ENCODE measurements around the gene ZNF48. TPM values are rescaled to one million over a fixed set of nuclear protein-coding genes. Genes with fewer than 3 reads are reported as not detected.

Gene ZNF48
- polyA plus RNA-seq, 1 of the 3 experiments (the other 2 are of a cell fraction), result 8.8 TPM

GRCh38 chr16:30367349-30368009 is 27.7 kb upstream of the ZNF48 start:
- no peak for TF ChIP-seq IRF3 (IDR thresholded peaks at IDR 0.05; ENCODE audit: low read depth, low read length)
- TF ChIP-seq PBX3 (IDR thresholded peaks at IDR 0.05), result no peak
- no peak for TF ChIP-seq TCF12 (IDR thresholded peaks at IDR 0.05)
- TF ChIP-seq RAD21 (IDR thresholded peaks at IDR 0.05; ENCODE audit: low read length), result no peak
- no peak for TF ChIP-seq NFIC (IDR thresholded peaks at IDR 0.05; ENCODE audit: borderline replicate concordance)
- TF ChIP-seq ELF1 (IDR thresholded peaks at IDR 0.05), result no peak
- TF ChIP-seq SIN3A (IDR thresholded peaks at IDR 0.05; ENCODE audit: borderline replicate concordance, low read depth, low read length), result no peak
- TF ChIP-seq YY1 (IDR thresholded peaks at IDR 0.05; ENCODE audit: low read depth), result no peak
- TF ChIP-seq MAX (IDR thresholded peaks at IDR 0.05; ENCODE audit: low read depth), result no peak
- TF ChIP-seq NRF1 (IDR thresholded peaks at IDR 0.05; ENCODE audit: low read depth, low read length), result no peak
- TF ChIP-seq TAF1 (IDR thresholded peaks at IDR 0.05; ENCODE audit: borderline replicate concordance, low read depth, low read length), result no peak
- no peak for TF ChIP-seq MXI1 (IDR thresholded peaks at IDR 0.05; ENCODE audit: low read depth, low read length)
- no peak for TF ChIP-seq USF1 (IDR thresholded peaks at IDR 0.05; ENCODE audit: borderline replicate concordance, low read depth)
- TF ChIP-seq EZH2phosphoT487 (IDR thresholded peaks at IDR 0.05; ENCODE audit: borderline replicate concordance, low read depth), result no peak
- no peak for TF ChIP-seq SMC3 (IDR thresholded peaks at IDR 0.05; ENCODE audit: low read depth, low read length)
- TF ChIP-seq TEAD4 (IDR thresholded peaks at IDR 0.05; ENCODE audit: borderline replicate concordance, insufficient read depth), result no peak
- TF ChIP-seq USF2 (IDR thresholded peaks at IDR 0.05; ENCODE audit: borderline replicate concordance, low read depth, low read length), result no peak
- no peak for TF ChIP-seq FOXM1 (IDR thresholded peaks at IDR 0.05; ENCODE audit: low read depth)
- TF ChIP-seq RXRA (IDR thresholded peaks at IDR 0.05; ENCODE audit: borderline replicate concordance, low read depth), result no peak
- no peak for TF ChIP-seq CTCF (IDR thresholded peaks at IDR 0.05)
- DNase-seq, result no peak
- Histone ChIP-seq H3K4me3 (ENCODE audit: low read depth in 2 of 2, low read length in 1 of 2) (peak overlapping the region; percentile 74 to 87), H3K27ac (ENCODE audit: low read depth in 2 of 2, low read length in 1 of 2) (peak overlapping the region in 1 of 2 experiments; percentile 57; a peak in 1 of 4 replicates), H3K79me2 (ENCODE audit: insufficient read depth) (peaks cover 74% of the 10 kb centered on the region), H3K27me3 (ENCODE audit: insufficient read depth) (no peaks in the 10 kb centered on the region), H3K9ac (peak overlapping the region; percentile 80), H3K9me3 (no peaks in the 10 kb centered on the region), H3K4me1 (ENCODE audit: control insufficient read depth in 1 of 2, insufficient read depth in 2 of 2, low read depth in 1 of 2, low read length in 1 of 2) (peaks cover 4 to 34% of the 10 kb centered on the region in 2 experiments; a peak in 3 of 4 replicates), H3K4me2 (peak overlapping the region; percentile 97), H4K20me1 (ENCODE audit: insufficient read depth) (peaks cover 56% of the 10 kb centered on the region), H3K9me2 (no peaks in the 10 kb centered on the region), H2AFZ (ENCODE audit: low read depth) (no peak overlapping the region), H3F3A (replicated peaks; ENCODE audit: insufficient read depth) (peaks cover 7% of the 10 kb centered on the region), H3K36me3 (replicated peaks in 1 of 2; ENCODE audit: control insufficient read depth in 1 of 2, insufficient read depth in 2 of 2, low read length in 1 of 2) (peaks cover 13 to 22% of the 10 kb centered on the region in 2 experiments)
- ChIA-PET POLR2A (interaction anchor here (0.8 to 1.1 kb wide), 2 partner anchors 11 to 12 kb away, joined by 3 read pairs; partner anchors contain the start of gene CD2BP2), CTCF (interaction anchor here (1.2 to 4.0 kb wide), 3 partner anchors 14 to 62 kb away, joined by 3 to 19 read pairs (median 3); partner anchors contain the start of genes CD2BP2 and DCTPP1)
- WGBS (ENCODE audit: low lambda C conversion rate), result 85% methylated on average over 10 of the region's 10 CpGs

Measured in SK-N-SH (cell line).